ENCODE measurements around the gene PIGC.

DNA sequence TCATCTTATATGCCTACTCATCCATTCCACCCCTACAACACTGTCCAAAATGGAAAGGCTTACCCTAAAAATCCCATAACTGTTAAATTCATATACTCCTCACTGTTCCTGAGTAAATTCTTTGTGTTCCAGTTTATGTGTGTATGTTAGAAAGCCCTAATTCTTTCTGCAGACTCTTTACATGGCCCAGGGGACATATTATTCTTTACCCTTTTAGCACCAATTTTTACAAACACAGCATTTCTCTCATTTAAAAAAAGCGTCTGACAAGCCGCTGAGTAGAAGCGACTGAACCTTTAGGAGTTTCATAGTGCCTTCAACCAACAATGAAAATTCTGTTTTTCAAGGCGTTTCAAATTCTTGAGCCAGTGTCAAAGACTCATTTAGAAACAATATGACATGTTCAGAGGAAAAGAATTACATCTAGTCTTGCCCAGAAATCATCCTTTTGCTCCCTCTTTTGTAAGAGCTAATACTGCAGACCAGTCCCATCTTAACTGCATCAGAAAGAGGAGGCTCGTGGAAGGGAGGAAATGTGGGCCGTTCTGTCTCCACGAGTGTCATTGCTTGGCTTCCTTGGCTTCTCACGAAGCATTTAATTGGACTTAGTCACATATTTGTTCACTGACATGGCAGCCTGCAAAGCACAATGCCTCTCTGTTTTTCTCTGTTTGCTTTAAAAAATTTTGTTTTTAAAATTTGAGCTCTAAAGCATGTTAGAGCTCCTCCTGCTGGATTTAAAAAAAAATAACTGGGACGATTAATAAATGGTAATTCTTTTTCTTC lies 44.7 kb downstream of the PIGC start:
- TF ChIP-seq FOXA1 (IDR thresholded peaks at IDR 0.05): no peak
- TF ChIP-seq BHLHE40 (IDR thresholded peaks at IDR 0.05; ENCODE audit: borderline replicate concordance): no peak
- TF ChIP-seq TARDBP (IDR thresholded peaks at IDR 0.05): no peak
- no peak for TF ChIP-seq L3MBTL2 (conservative IDR thresholded peaks at IDR 0.05)
- TF ChIP-seq SUZ12 (IDR thresholded peaks at IDR 0.05): no peak
- no peak for TF ChIP-seq SP1 (IDR thresholded peaks at IDR 0.05)

All from HEK293T (cell line).